ENCODE results near the gene EOMES.

Gene EOMES

DNA sequence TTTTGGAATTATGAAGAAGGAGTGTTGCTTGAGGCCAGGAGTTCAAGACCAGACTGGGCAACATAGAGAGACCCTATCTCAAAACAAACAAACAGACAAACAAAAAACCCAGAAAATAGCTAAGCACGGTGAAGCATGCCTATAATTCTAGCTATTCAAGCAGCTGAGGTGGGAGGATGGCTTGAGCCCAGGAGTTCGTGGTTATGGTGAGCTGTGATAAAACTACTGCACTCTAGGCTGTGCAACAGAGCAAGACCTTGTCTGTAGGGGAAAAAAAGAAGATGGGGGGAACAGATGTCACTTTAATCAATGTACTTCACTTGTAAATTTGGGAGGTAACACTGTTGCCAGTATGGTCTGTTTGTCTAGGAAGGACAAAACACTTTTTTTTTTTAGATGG, 18.7 kb upstream of the EOMES start:
- Histone ChIP-seq H3K79me2 (ENCODE audit: low read length) (no peaks in the 10 kb centered on the region), H3K4me1 (ENCODE audit: low read length) (no peaks in the 10 kb centered on the region), H3K9ac (ENCODE audit: low read length) (no peak overlapping the region), H3K9me3 (ENCODE audit: insufficient read depth, low read length) (no peaks in the 10 kb centered on the region), H3K4me3 (ENCODE audit: low read length) (no peak overlapping the region), H3K27ac (ENCODE audit: low read length) (no peak overlapping the region), H3K36me3 (replicated peaks; ENCODE audit: low read depth, low read length) (no peaks in the 10 kb centered on the region), H3K4me2 (ENCODE audit: low read length) (no peak overlapping the region), H3K27me3 (ENCODE audit: low read depth, low read length) (no peaks in the 10 kb centered on the region), H4K20me1 (ENCODE audit: insufficient read depth, low read length) (no peaks in the 10 kb centered on the region), H2AFZ (ENCODE audit: low read depth, low read length) (no peak overlapping the region)
- TF ChIP-seq, protein P1, sequence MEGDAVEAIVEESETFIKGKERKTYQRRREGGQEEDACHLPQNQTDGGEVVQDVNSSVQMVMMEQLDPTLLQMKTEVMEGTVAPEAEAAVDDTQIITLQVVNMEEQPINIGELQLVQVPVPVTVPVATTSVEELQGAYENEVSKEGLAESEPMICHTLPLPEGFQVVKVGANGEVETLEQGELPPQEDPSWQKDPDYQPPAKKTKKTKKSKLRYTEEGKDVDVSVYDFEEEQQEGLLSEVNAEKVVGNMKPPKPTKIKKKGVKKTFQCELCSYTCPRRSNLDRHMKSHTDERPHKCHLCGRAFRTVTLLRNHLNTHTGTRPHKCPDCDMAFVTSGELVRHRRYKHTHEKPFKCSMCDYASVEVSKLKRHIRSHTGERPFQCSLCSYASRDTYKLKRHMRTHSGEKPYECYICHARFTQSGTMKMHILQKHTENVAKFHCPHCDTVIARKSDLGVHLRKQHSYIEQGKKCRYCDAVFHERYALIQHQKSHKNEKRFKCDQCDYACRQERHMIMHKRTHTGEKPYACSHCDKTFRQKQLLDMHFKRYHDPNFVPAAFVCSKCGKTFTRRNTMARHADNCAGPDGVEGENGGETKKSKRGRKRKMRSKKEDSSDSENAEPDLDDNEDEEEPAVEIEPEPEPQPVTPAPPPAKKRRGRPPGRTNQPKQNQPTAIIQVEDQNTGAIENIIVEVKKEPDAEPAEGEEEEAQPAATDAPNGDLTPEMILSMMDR (IDR thresholded peaks at IDR 0.05; ENCODE audit: low read depth, low read length), result no peak
- TF ChIP-seq EZH2phosphoT487 (IDR thresholded peaks at IDR 0.05; ENCODE audit: low read depth), result no peak

DNA sequence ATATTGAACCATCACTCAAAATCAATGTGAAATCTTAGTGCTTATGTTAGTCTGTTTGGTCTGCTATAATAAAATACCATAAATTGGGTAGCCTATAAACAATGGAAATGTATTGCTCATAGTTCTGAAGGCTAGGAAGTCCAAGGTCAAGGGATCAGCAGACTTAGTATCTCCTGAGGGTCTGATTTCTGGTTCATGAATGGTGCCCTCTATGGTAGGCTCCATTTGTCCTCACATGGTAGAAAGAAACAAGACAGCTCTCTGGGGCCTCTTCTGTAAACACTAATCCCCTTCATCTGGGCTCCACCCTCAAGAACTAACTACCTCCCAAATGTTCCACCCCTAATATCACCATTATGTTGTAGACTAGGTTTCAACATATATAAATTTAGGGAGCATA, 15.0 kb upstream of the EOMES start:
- no peak overlapping the region for H3K4me3 ChIP-seq (ENCODE audit: low read length)
- no peaks in the 10 kb centered on the region for H3K27me3 ChIP-seq (ENCODE audit: low read depth, low read length)
- TF ChIP-seq, protein P1 (IDR thresholded peaks at IDR 0.05; ENCODE audit: low read depth, low read length), result no peak
- TF ChIP-seq EZH2phosphoT487 (IDR thresholded peaks at IDR 0.05; ENCODE audit: low read depth), result no peak

DNA sequence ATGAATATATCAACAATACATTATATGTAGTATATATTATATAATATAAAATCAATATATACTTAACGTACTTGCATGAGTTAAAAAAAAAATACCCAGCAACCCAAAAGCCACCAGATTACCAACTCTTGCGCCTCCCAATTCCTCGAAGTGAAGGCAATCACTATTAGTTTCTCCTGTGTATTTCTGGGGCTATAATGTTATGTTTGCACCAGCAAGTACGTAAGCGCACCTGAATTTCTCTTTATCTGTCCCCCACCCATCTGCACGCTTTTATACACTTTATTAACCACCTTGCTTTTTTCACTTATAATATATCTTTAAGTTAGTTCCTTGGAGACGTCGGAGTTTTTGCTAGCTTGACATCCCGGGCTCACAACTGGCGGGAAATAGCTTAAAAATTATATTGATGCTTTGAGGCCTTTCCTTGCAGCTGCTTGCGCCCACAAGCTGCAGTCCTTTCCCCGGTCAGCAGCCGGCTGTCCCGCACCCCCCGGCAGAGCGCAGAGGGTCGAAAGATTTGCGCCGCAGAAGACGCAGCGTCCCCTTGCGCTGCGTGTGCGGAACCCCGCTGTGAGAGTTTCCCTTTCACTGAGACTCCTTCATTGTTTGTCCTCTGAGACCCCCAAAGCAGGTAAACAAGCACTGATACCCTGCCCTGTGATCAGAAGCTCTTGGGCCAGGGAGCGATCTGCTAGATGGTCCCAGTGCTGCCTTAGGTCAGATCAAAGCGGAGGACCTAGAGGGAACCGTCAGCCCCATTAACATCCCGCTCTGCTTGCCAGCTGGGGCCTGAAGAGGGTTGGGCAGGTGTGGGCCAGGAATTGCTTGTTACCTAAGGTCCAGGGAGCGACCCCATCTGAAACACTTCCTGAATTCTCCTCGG, 8.9 kb upstream of the EOMES start:
- Histone ChIP-seq H3K4me1 (ENCODE audit: low read length) (no peaks in the 10 kb centered on the region), H3K9me3 (ENCODE audit: insufficient read depth, low read length) (no peaks in the 10 kb centered on the region), H3K4me3 (ENCODE audit: low read length) (no peak overlapping the region), H2AFZ (ENCODE audit: low read depth, low read length) (no peak overlapping the region), H4K20me1 (ENCODE audit: insufficient read depth, low read length) (no peaks in the 10 kb centered on the region), H3K27me3 (ENCODE audit: low read depth, low read length) (peaks cover 5% of the 10 kb centered on the region; the same call in 1 of the 2 replicates), H3K27ac (ENCODE audit: low read length) (no peak overlapping the region), H3K36me3 (replicated peaks; ENCODE audit: low read depth, low read length) (no peaks in the 10 kb centered on the region), H3K4me2 (ENCODE audit: low read length) (no peak overlapping the region), H3K9ac (ENCODE audit: low read length) (no peak overlapping the region), H3K79me2 (ENCODE audit: low read length) (no peaks in the 10 kb centered on the region)
- TF ChIP-seq, protein P1 (IDR thresholded peaks at IDR 0.05; ENCODE audit: low read depth, low read length), result no peak
- no peak for TF ChIP-seq EZH2phosphoT487 (IDR thresholded peaks at IDR 0.05; ENCODE audit: low read depth)

More for the DNA sequence above, 15.0 kb upstream of the EOMES start:
- H2AFZ ChIP-seq (ENCODE audit: low read depth, low read length), result no peak overlapping the region
- H3K4me2 ChIP-seq (ENCODE audit: low read length), result no peak overlapping the region
- H3K9ac ChIP-seq (ENCODE audit: low read length), result no peak overlapping the region
- no peaks in the 10 kb centered on the region for H3K9me3 ChIP-seq (ENCODE audit: insufficient read depth, low read length)
- no peak overlapping the region for H3K27ac ChIP-seq (ENCODE audit: low read length)
- no peaks in the 10 kb centered on the region for H4K20me1 ChIP-seq (ENCODE audit: insufficient read depth, low read length)
- no peaks in the 10 kb centered on the region for H3K79me2 ChIP-seq (ENCODE audit: low read length)
- H3K36me3 ChIP-seq (replicated peaks; ENCODE audit: low read depth, low read length), result no peaks in the 10 kb centered on the region
- H3K4me1 ChIP-seq (ENCODE audit: low read length), result no peaks in the 10 kb centered on the region

DNA sequence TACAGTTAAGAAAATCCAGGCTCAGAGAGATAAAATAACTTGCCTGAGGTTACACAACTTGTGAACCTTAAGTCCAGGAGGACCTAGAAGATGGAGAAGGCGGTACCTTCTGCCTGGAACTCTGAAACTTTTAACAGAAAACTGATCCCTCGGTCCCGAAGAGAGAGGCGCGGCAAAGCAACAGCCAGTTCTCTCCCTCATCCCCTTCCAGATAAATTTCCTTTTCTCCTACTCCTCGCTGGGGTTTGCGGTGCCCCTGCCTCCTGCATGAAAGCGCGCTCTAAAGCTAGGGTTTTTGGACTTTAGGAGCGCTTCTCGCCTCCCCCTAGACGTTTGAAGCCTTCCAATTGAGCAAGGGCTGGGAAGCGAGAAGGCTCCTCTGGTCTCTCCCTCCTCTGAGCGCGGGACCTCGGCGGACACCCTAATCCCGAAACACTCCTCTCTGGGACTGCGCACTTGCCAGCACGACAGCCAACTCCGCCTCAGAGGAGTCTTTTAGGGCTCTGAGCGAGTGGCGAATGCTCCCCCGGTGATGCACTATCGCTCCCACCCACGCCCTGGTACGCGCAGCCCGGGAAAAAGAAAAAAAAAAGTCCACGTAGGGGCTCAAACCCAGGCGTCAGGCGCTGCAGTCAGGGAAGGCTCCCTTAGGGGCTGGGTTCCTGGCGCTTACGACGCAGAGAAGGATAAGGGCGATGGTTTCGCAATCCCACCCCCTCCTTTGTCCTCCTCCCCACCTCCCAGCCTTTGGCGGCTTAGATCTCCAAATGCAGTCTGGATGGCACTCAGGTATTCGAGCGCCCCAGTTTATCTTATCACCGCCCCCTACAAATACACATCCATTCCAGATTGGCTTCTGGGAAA, 7.9 kb upstream of the EOMES start:
- TF ChIP-seq EZH2phosphoT487 (IDR thresholded peaks at IDR 0.05; ENCODE audit: low read depth), result no peak
- TF ChIP-seq, protein P1 (IDR thresholded peaks at IDR 0.05; ENCODE audit: low read depth, low read length), result no peak
- Histone ChIP-seq H3K27ac (ENCODE audit: low read length) (no peak overlapping the region), H3K9ac (ENCODE audit: low read length) (no peak overlapping the region), H3K9me3 (ENCODE audit: insufficient read depth, low read length) (no peaks in the 10 kb centered on the region), H3K27me3 (ENCODE audit: low read depth, low read length) (peaks cover 5% of the 10 kb centered on the region; the same call in 1 of the 2 replicates), H2AFZ (ENCODE audit: low read depth, low read length) (no peak overlapping the region), H4K20me1 (ENCODE audit: insufficient read depth, low read length) (no peaks in the 10 kb centered on the region), H3K4me3 (ENCODE audit: low read length) (no peak overlapping the region), H3K36me3 (replicated peaks; ENCODE audit: low read depth, low read length) (no peaks in the 10 kb centered on the region), H3K79me2 (ENCODE audit: low read length) (no peaks in the 10 kb centered on the region), H3K4me2 (ENCODE audit: low read length) (no peak overlapping the region), H3K4me1 (ENCODE audit: low read length) (no peaks in the 10 kb centered on the region)

Data from OCI-LY3 (cell line).